GM12878 (cell line): ENCODE data around the gene RNF113B. TPM values are rescaled to one million over a fixed set of nuclear protein-coding genes. Genes with fewer than 3 reads are reported as not detected.

Source experiments
- ATAC-seq: fragments of 200-7000 bp; cut with Tn5 transposase; 3 replicates; pipeline ENCODE4 v1.9.1; 2020; ENCODE audit warnings: mild to moderate bottlenecking, moderate library complexity
- BruUV-seq: library from RNA; stranded (reverse); fragments of 400-500 nt; replicated peaks from 2 replicates; lab custom pipeline; 2021; lab: Mats Ljungman, UMichigan
- CTCF ChIA-PET: fragments of 300-600 bp; sonication (Branson Sonifier 250); formaldehyde crosslinking; extraction: SDS; loops from one replicate; lab custom pipeline; 2021; ENCODE audit warnings: inconsistent platforms; lab: Yijun Ruan, JAX
- POLR2A ChIA-PET: fragments of 350-600 bp; formaldehyde crosslinking; extraction: SDS; loops from one replicate; lab custom pipeline; 2021; ENCODE audit warnings: inconsistent platforms; lab: Charles Lee
- RAD21 ChIA-PET: fragments of 300-600 bp; sonication (Branson Sonifier 250); formaldehyde crosslinking; loops from one replicate; lab custom pipeline; 2023; ENCODE audit warnings: antibody characterized with exemption; ENCODE audit not compliant: unreplicated experiment; lab: Charles Lee
- SMC1A ChIA-PET: fragments of 300-600 bp; sonication (Branson Sonifier 250); formaldehyde crosslinking; loops from one replicate; lab custom pipeline; 2023; ENCODE audit not compliant: unreplicated experiment, uncharacterized antibody; lab: Charles Lee
- DNase-seq: peaks from one replicate; pipeline ENCODE4 v3.0.0-alpha.2; 2011; ENCODE audit warnings: low read depth, low spot score
- FAIRE-seq: peaks from 3 replicates; lab custom pipeline; 2011; peaks lifted over from hg19 to GRCh38; lab: Jason Lieb, UNC
- H2AFZ ChIP-seq: 2 replicates; pipeline ENCODE4 v1.6.0; 2011; ENCODE audit warnings: low read depth, low read length, control low read depth; ENCODE audit not compliant: control insufficient read depth
- H3K27ac ChIP-seq: 2 replicates; pipeline ENCODE4 v1.5.1; 2011; ENCODE audit warnings: control low read depth; ENCODE audit not compliant: control insufficient read depth, insufficient read depth
- H3K27me3 ChIP-seq, 2 experiments: replicated peaks in 1 of 2; 2 replicates each; pipeline versions ENCODE4 v1.6.0 to v1.6.1; 2011; ENCODE audit warnings: low read length in 1 of 2; ENCODE audit not compliant: control insufficient read depth in 2 of 2, insufficient read depth in 2 of 2
- H3K36me3 ChIP-seq, 2 experiments: 2 replicates each; pipeline ENCODE4 v1.5.1; 2011; ENCODE audit warnings: low read length in 1 of 2; ENCODE audit not compliant: control insufficient read depth in 2 of 2, insufficient read depth in 2 of 2
- H3K4me1 ChIP-seq: 2 replicates; pipeline ENCODE4 v1.6.1; 2011; ENCODE audit warnings: mild to moderate bottlenecking, low read length, moderate library complexity, mixed read lengths; ENCODE audit not compliant: control insufficient read depth, insufficient read depth
- H3K4me2 ChIP-seq: 2 replicates; pipeline ENCODE4 v1.6.0; 2011; ENCODE audit warnings: control low read depth; ENCODE audit not compliant: control insufficient read depth, insufficient read depth
- H3K4me3 ChIP-seq: fragments of 200-600 bp; sonication (generic); 2 replicates; pipeline ENCODE4 v1.5.1; 2016
- H3K79me2 ChIP-seq: 2 replicates; pipeline ENCODE4 v1.6.0; 2011; ENCODE audit warnings: low read length; ENCODE audit not compliant: control insufficient read depth, insufficient read depth
- H3K9ac ChIP-seq: 2 replicates; pipeline ENCODE4 v1.8.0; 2011; ENCODE audit warnings: low read length, control low read depth, mixed read lengths; ENCODE audit not compliant: control insufficient read depth, insufficient read depth
- H3K9me3 ChIP-seq: replicated peaks from 3 replicates; pipeline ENCODE4 v1.5.1; 2011; ENCODE audit warnings: mild to moderate bottlenecking, low read length; ENCODE audit not compliant: control insufficient read depth, insufficient read depth
- H4K20me1 ChIP-seq: 2 replicates; pipeline ENCODE4 v1.6.0; 2011; ENCODE audit not compliant: control insufficient read depth, insufficient read depth
- NR2F1 ChIP-seq: fragments of 450-650 bp; conservative IDR thresholded peaks from 2 replicates; pipeline ENCODE4 v1.6.1; 2017; ENCODE audit warnings: mild to moderate bottlenecking
- PAX8 ChIP-seq: fragments of 450-650 bp; IDR thresholded peaks from 2 replicates; pipeline ENCODE4 v1.6.1; 2017; ENCODE audit warnings: mild to moderate bottlenecking, moderate library complexity
- ZNF217 ChIP-seq: fragments of 450-650 bp; IDR thresholded peaks from 2 replicates; pipeline ENCODE4 v1.6.1; 2017; ENCODE audit warnings: antibody characterized with exemption, mild to moderate bottlenecking
- ZNF274 ChIP-seq: IDR thresholded peaks from one replicate; pipeline ENCODE4 v1.8.0; 2011; ENCODE audit not compliant: insufficient read length, insufficient read depth
- ZZZ3 ChIP-seq: IDR thresholded peaks from 2 replicates; pipeline ENCODE4 v1.6.1; 2011; ENCODE audit warnings: low read depth; ENCODE audit not compliant: control insufficient read depth, insufficient read length
- WGBS: methylation state at CpG from one replicate; pipeline ENCODE4 v1.1.6; 2016; ENCODE audit warnings: low lambda C conversion rate; ENCODE audit not compliant: insufficient replicate concordance, insufficient coverage; ENCODE audit errors: missing lambda C conversion rate; 5-methylcytosine and 5-hydroxymethylcytosine counted together
- in situ Hi-C: fragments of 300-500 bp; cut with MboI; formaldehyde crosslinking; loops from 9 replicates; pipeline ENCODE4 v1.14.3; 2018; ENCODE audit warnings: mixed read lengths
- intact Hi-C: fragments of 100-400 bp; cut with micrococcal nuclease; formaldehyde crosslinking; loops from one replicate; pipeline ENCODE4 v1.14.2; 2022; ENCODE audit not compliant: unreplicated experiment
- polyA plus RNA-seq, 11 experiments: library from polyadenylated mRNA; depleted of rRNA in 4 of 11; unstranded in 6 of 11; stranded (reverse) in 5 of 11; fragments of >200 nt; fragmentation: Nextera tagmentation in 4 of 11; fragmentation: Illumina TruSeq in 1 of 11; extraction: Ambion mirVana in 4 of 11; extraction: Trizol in 1 of 11; gene quantifications; 1 replicate in 1 of 11; 2 replicates in 10 of 11; pipeline versions ENCODE4 v1.2.1 to v1.2.3, GENCODE V29; 2011 to 2016; ENCODE audit warnings: inconsistent platforms in 2 of 11, missing spikeins in 2 of 11, low read depth in 1 of 11
- total RNA-seq, 4 experiments: library from RNA; depleted of rRNA in 3 of 4; stranded (reverse); fragments of >200 nt in 3 of 4; fragmentation: Illumina TruSeq in 1 of 4; extraction: Trizol in 1 of 4; gene quantifications; 2 replicates each; pipeline versions ENCODE4 v1.2.1 to v1.2.3, GENCODE V29; 2013 to 2021
- TF ChIP-seq, protein P1 (sequence below): fragments of 450-650 bp; IDR thresholded peaks from 2 replicates; pipeline ENCODE4 v1.6.1; 2017; ENCODE audit warnings: antibody characterized with exemption, mild to moderate bottlenecking, moderate library complexity
- TF ChIP-seq, protein P2 (sequence below): IDR thresholded peaks from 2 replicates; pipeline ENCODE4 v1.6.1; 2011; ENCODE audit warnings: low read depth, mild to moderate bottlenecking, low read length, moderate library complexity, borderline replicate concordance; ENCODE audit errors: extremely low read depth
- TF ChIP-seq, protein P3 (sequence below): fragments of 450-650 bp; IDR thresholded peaks from 2 replicates; pipeline ENCODE4 v1.6.1; 2016; ENCODE audit warnings: mild to moderate bottlenecking

The RNF113B gene
- total and polyA plus RNA-seq, 10 of the 15 experiments (the other 5 are each of a cell fraction or from before 2014, with no cell fraction given): not detected

DNA sequence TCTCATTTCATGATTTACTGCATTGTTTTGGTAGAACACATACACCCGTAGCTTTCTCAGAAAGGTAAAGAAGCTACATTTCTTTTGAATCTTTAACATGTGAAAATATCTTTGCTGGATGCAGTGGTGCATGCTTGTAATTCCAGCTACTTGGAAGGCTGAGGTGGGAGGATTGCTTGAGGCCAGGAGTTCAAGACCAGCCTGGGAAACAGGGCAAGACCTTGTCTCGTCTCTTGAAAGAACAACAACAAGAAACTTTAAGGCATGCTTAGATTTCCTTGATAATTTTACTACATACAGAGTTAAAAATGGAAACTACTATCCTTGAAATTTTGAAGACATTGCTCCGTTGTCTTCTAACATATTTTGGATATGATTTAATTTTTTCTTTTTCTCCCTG is 7.7 kb downstream of the RNF113B start:
- Histone ChIP-seq H3K27me3 (no peaks in the 10 kb centered on the region), H3K4me2 (no peak overlapping the region), H3K36me3 (no peaks in the 10 kb centered on the region), H3K27ac (no peak overlapping the region), H3K79me2 (no peaks in the 10 kb centered on the region), H3K4me3 (no peak overlapping the region), H2AFZ (no peak overlapping the region), H3K4me1 (no peaks in the 10 kb centered on the region), H3K9ac (no peak overlapping the region), H4K20me1 (no peaks in the 10 kb centered on the region), H3K9me3 (no peaks in the 10 kb centered on the region)
- ATAC-seq (no peak), DNase-seq (no peak), FAIRE-seq (no peak)
- 19% methylated on average over 3 of the region's 3 CpGs for WGBS
- no TSS peak for BruUV-seq
- RAD21 ChIA-PET: interaction anchor here (1.6 to 2.5 kb wide), 2 partner anchors 18 to 47 kb away, joined by 3 to 5 read pairs; no protein-coding TSS in a partner anchor
- CTCF ChIA-PET: interaction anchor here (0.6 to 1.3 kb wide), 3 partner anchors 13 to 313 kb away, joined by 3 to 4 read pairs (median 3); no protein-coding TSS in a partner anchor
- SMC1A ChIA-PET: interaction anchor here (1.4 to 1.7 kb wide), 2 partner anchors 11 to 66 kb away, joined by 3 to 5 read pairs; no protein-coding TSS in a partner anchor
- in situ Hi-C loops: no loop called here
- intact Hi-C loops: no loop called here
- TF ChIP-seq, protein P1, sequence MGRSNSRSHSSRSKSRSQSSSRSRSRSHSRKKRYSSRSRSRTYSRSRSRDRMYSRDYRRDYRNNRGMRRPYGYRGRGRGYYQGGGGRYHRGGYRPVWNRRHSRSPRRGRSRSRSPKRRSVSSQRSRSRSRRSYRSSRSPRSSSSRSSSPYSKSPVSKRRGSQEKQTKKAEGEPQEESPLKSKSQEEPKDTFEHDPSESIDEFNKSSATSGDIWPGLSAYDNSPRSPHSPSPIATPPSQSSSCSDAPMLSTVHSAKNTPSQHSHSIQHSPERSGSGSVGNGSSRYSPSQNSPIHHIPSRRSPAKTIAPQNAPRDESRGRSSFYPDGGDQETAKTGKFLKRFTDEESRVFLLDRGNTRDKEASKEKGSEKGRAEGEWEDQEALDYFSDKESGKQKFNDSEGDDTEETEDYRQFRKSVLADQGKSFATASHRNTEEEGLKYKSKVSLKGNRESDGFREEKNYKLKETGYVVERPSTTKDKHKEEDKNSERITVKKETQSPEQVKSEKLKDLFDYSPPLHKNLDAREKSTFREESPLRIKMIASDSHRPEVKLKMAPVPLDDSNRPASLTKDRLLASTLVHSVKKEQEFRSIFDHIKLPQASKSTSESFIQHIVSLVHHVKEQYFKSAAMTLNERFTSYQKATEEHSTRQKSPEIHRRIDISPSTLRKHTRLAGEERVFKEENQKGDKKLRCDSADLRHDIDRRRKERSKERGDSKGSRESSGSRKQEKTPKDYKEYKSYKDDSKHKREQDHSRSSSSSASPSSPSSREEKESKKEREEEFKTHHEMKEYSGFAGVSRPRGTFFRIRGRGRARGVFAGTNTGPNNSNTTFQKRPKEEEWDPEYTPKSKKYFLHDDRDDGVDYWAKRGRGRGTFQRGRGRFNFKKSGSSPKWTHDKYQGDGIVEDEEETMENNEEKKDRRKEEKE: no peak
- no peak for TF ChIP-seq ZZZ3
- TF ChIP-seq, protein P2, sequence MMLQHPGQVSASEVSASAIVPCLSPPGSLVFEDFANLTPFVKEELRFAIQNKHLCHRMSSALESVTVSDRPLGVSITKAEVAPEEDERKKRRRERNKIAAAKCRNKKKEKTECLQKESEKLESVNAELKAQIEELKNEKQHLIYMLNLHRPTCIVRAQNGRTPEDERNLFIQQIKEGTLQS: no peak
- no peak for TF ChIP-seq NR2F1
- TF ChIP-seq ZNF274: no peak
- no peak for TF ChIP-seq PAX8
- no peak for TF ChIP-seq ZNF217
- TF ChIP-seq, protein P3, sequence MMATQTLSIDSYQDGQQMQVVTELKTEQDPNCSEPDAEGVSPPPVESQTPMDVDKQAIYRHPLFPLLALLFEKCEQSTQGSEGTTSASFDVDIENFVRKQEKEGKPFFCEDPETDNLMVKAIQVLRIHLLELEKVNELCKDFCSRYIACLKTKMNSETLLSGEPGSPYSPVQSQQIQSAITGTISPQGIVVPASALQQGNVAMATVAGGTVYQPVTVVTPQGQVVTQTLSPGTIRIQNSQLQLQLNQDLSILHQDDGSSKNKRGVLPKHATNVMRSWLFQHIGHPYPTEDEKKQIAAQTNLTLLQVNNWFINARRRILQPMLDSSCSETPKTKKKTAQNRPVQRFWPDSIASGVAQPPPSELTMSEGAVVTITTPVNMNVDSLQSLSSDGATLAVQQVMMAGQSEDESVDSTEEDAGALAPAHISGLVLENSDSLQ: no peak
- POLR2A ChIA-PET: no interaction called here
